Measurements from ENCODE around the gene RTN4IP1.
"Not testable (repeated sequence)": the region's sequence is repeated elsewhere in the genome, so short reads cannot be mapped to it uniquely, and the experiment has no call there.

Gene RTN4IP1

GRCh38 chr6:106627760-106628159 lies 1.5 kb downstream of the RTN4IP1 start:
- not testable (repeated sequence) for DNase-seq

- DNase-seq: no peak
Measured at GRCh38 chr6:106626485-106626884, 2.8 kb downstream of the RTN4IP1 start.

GRCh38 chr6:106623039-106623438 lies 6.3 kb downstream of the RTN4IP1 start:
- DNase-seq: no peak

- DNase-seq: no peak
Measured at GRCh38 chr6:106622412-106622811, 6.9 kb downstream of the RTN4IP1 start.

GRCh38 chr6:106620931-106621672 lies 8.2 kb downstream of the RTN4IP1 start:
- no peak for DNase-seq

DNA sequence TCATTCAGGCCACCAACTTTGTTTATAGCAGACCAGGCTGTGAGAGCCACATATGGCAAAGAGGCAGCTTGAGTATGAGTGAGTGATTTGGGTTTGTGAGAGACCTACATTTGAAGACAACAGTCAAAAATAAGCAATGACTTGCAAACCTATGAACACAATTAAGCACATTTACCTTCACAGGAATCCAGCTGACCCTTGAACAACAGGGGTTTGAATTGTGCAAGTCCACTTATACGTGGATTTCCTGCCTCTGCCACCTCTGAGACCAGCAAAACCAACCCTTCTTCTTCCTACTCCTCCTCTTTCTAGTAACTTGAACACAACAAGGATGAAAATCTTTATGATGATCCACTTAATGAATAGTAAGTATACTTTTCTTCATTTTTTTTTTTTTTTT lies 10.1 kb downstream of the RTN4IP1 start:
- no peak for DNase-seq

DNA sequence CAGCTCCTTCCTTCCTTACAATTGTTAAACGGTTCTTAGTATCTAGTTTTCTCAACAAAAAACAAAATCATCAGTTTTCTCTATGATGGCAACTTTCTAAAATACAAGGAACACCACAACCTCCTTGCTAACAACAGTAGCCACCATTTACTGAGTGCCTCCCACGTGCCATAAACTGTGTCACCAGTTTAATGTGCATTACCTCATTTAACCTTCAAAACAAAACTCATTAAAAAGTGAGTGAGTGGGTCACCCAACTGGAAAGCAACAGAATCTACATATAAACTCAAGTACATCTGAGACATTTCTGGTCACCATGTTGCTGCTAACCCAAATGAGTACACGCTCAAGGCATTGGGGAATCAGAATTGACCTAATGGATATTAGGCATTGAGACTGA lies 11.0 kb downstream of the RTN4IP1 start:
- no peak for DNase-seq

- no peak for DNase-seq
Measured at GRCh38 chr6:106617857-106618256, 11.4 kb downstream of the RTN4IP1 start.

GRCh38 chr6:106617302-106617701 lies 12.0 kb downstream of the RTN4IP1 start:
- no peak for DNase-seq

GRCh38 chr6:106614592-106615257 lies 14.6 kb downstream of the RTN4IP1 start:
- DNase-seq: no peak

GRCh38 chr6:106614166-106614565 lies 15.1 kb downstream of the RTN4IP1 start:
- DNase-seq: no peak

- DNase-seq: no peak
Measured at GRCh38 chr6:106613590-106613989, 15.7 kb downstream of the RTN4IP1 start.

DNA sequence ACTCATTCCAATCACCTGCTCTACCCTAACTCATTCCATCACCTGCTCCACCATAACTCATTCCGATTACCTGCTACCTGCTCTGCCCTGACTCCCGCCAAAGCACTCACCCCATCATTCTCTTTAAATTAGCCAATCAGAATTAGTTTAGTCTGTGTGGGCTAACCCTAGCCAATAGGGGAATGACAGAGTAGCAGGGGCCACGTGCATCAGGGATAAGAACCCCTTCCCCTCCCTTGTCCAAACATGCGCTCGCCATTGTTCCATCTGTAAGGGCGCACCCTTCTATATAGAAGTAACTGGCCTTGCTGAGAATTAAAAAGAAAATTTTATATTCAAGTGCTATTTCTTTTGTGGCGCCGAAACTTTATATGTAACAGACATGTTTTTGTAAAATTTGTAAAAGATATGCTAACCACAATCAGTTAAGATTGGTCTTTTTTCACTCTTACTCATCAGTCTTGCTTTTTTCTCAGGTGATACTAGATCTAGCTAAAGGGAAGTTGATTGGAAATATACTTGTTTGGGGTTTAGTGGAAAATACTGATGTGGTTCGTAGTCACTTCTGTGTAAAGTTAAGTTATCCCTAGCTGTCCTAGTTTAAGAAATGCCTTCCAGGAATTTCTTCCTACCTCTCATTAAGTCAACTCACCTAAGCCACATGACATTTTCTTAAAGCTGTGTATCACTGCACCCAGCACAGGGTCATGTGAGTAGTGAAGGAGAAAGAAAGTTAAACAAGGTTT lies 16.5 kb downstream of the RTN4IP1 start:
- no peak for DNase-seq

DNA sequence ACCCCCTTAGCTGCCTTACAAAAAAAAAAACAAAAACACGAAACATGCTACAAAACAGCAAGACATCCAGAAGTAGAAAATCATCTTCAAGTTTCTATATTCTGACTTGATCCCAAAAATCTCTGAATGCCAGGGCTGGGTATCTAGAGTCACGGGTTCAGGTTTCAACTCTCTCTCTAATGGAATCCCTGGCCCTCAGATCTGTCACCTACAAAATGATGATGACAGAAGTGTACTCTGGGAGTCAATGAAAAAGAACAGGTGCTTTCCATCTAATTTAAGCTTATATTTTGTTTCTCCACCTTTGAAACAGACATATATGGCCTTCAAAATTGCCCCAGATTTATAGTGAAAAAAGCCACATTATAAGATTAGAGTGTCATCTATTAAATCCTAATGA lies 18.3 kb downstream of the RTN4IP1 start:
- DNase-seq: no peak

- DNase-seq: peak; percentile 3
Measured at GRCh38 chr6:106609699-106610098, 19.6 kb downstream of the RTN4IP1 start.

- peak; percentile 65 for DNase-seq
Measured at GRCh38 chr6:106608080-106608668, 21.1 kb downstream of the RTN4IP1 start.

- no peak for DNase-seq
Measured at GRCh38 chr6:106600329-106600728, 29.0 kb downstream of the RTN4IP1 start.

GRCh38 chr6:106599440-106599839 lies 29.9 kb downstream of the RTN4IP1 start:
- DNase-seq: no peak

GRCh38 chr6:106591111-106591825 lies 38.0 kb downstream of the RTN4IP1 start:
- DNase-seq: no peak

- DNase-seq: not testable (repeated sequence)
Measured at GRCh38 chr6:106588937-106589336, 40.4 kb downstream of the RTN4IP1 start.

- no peak for DNase-seq
Measured at GRCh38 chr6:106586815-106587415, 42.4 kb downstream of the RTN4IP1 start.

- no peak for DNase-seq
Measured at GRCh38 chr6:106581468-106581867, 47.8 kb downstream of the RTN4IP1 start.
